ENCODE data around the gene MXD1.

Gene MXD1

DNA sequence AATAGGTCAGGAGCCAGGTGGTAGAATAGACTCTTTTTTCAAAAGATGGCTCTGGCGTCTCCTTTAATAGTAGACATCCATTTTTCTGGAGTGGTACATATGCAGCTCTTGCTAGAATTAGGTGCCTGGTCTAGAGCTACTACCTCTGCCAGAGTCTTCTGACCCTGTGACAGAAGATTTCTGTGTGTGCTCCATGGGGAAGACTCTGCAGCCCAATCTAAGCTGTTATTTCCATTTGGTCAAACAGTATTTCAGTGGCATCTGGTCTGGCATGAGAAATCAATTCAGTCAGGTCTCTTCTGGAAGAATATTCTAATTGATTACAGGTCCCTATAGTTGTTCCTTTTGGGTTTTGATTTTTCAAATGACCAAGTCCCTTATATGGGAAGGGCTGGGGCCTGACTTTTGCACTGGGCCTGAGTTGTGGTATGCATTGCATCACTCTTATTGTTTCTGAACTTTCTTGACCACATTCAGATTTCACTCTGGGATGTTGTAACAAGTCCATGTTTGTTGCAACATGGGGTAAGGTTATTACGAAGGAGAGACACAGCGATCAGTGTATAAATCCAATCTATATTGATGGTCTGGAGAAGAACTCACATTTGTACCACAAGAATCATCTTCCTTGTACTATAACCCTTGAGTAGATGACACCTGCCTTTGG, 12.1 kb downstream of the MXD1 start:
- peak; percentile 93 for DNase-seq (ENCODE audit: low read depth)
- no peak overlapping the region for H3K4me3 ChIP-seq (ENCODE audit: low read depth, low read length)
- TF ChIP-seq MYC (IDR thresholded peaks at IDR 0.05; ENCODE audit: low read depth, low read length), result no peak
- TF ChIP-seq, protein P1, sequence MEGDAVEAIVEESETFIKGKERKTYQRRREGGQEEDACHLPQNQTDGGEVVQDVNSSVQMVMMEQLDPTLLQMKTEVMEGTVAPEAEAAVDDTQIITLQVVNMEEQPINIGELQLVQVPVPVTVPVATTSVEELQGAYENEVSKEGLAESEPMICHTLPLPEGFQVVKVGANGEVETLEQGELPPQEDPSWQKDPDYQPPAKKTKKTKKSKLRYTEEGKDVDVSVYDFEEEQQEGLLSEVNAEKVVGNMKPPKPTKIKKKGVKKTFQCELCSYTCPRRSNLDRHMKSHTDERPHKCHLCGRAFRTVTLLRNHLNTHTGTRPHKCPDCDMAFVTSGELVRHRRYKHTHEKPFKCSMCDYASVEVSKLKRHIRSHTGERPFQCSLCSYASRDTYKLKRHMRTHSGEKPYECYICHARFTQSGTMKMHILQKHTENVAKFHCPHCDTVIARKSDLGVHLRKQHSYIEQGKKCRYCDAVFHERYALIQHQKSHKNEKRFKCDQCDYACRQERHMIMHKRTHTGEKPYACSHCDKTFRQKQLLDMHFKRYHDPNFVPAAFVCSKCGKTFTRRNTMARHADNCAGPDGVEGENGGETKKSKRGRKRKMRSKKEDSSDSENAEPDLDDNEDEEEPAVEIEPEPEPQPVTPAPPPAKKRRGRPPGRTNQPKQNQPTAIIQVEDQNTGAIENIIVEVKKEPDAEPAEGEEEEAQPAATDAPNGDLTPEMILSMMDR (IDR thresholded peaks at IDR 0.05; ENCODE audit: low read depth, low read length), result no peak
- no peak for TF ChIP-seq MAX (IDR thresholded peaks at IDR 0.05; ENCODE audit: low read depth, low read length)
- no peak for TF ChIP-seq POLR2A (IDR thresholded peaks at IDR 0.05; ENCODE audit: extremely low read depth, insufficient read length)

GRCh38 chr2:69931832-69932595, 17.1 kb downstream of the MXD1 start:
- H3K4me3 ChIP-seq (ENCODE audit: low read depth, low read length), result no peak overlapping the region
- peak; percentile 52 for DNase-seq (ENCODE audit: low read depth)
- no peak for TF ChIP-seq MAX (IDR thresholded peaks at IDR 0.05; ENCODE audit: low read depth, low read length)
- TF ChIP-seq MYC (IDR thresholded peaks at IDR 0.05; ENCODE audit: low read depth, low read length), result no peak
- no peak for TF ChIP-seq POLR2A (IDR thresholded peaks at IDR 0.05; ENCODE audit: extremely low read depth, insufficient read length)
- TF ChIP-seq, protein P1 (IDR thresholded peaks at IDR 0.05; ENCODE audit: low read depth, low read length), result no peak

- DNase-seq (ENCODE audit: low read depth), result no peak
- TF ChIP-seq MYC (IDR thresholded peaks at IDR 0.05; ENCODE audit: low read depth, low read length) (no peak), MAX (IDR thresholded peaks at IDR 0.05; ENCODE audit: low read depth, low read length) (no peak), POLR2A (IDR thresholded peaks at IDR 0.05; ENCODE audit: extremely low read depth, insufficient read length) (no peak)
- TF ChIP-seq, protein P1 (IDR thresholded peaks at IDR 0.05; ENCODE audit: low read depth, low read length), result no peak
- H3K4me3 ChIP-seq (ENCODE audit: low read depth, low read length), result no peak overlapping the region
Observed at GRCh38 chr2:69932596-69932922, 17.6 kb downstream of the MXD1 start.

DNA sequence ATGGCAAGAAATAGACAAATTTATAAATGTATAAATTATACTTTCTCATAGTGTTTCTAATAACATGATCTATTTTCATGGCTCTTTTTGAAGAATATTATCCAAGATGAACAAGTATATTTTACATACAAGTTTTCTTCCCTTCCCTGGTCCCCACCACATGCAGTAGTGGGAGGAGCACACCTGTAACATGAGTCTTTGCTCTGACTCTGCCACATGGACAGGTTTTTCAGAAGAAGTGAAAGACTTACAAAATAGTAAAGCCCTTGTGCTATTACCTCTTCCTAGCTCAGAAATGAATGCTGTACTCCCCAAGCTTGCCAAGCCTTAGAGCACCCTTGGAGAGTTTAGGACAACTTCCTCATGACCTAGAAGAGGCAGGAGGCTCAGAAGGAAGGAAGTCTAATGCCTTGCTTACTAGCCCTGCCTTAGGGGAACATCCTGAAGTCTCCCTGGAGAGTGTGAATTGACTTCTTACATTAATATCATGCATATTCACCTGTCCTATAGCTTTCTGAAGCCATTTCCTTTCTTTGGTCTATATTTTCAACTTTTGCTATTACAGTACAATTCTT, 18.4 kb downstream of the MXD1 start:
- H3K4me3 ChIP-seq (ENCODE audit: low read depth, low read length), result no peak overlapping the region
- TF ChIP-seq POLR2A (IDR thresholded peaks at IDR 0.05; ENCODE audit: extremely low read depth, insufficient read length), result no peak
- no peak for TF ChIP-seq MAX (IDR thresholded peaks at IDR 0.05; ENCODE audit: low read depth, low read length)
- TF ChIP-seq MYC (IDR thresholded peaks at IDR 0.05; ENCODE audit: low read depth, low read length), result no peak
- TF ChIP-seq, protein P1 (IDR thresholded peaks at IDR 0.05; ENCODE audit: low read depth, low read length), result no peak
- DNase-seq (ENCODE audit: low read depth), result peak; percentile 74

DNA sequence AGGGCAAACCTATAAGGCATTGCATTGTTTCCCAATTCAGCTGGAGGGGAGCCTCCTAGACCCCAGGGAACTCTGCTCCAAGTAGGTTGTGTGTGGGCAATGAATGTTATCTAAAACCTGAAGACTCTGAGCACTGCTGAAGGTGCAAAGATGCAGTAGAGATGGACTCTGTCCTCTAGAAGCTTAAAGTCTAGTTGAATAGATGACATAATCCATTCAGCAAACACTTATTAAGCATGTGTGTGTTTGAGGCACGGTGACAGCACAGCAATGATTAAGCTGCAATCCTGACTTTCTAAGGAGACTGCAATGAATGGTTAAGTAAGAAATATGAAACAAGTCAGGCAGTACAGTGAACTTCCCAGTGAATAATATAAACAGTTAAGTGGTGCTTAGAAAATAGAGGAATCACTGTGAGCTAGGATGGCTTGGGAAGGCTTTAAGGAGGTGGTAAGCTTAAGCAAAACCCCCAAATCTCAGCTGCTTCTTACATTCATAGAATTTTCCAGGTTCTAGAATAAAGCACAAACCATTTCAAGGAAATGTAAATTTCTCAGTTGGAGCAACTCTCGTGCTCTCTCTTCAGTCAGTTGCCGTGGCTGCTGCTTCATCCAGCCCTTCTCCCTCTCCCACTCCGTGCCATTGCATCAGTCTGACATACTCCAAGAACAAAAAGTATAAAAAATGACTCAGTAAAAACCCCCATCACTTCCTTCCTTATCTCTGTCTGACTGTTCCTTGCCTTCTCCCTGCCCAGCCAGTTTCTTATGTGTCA, 19.1 kb downstream of the MXD1 start:
- DNase-seq (ENCODE audit: low read depth), result peak; percentile 62
- no peak overlapping the region for H3K4me3 ChIP-seq (ENCODE audit: low read depth, low read length)
- TF ChIP-seq, protein P1 (IDR thresholded peaks at IDR 0.05; ENCODE audit: low read depth, low read length), result no peak
- TF ChIP-seq POLR2A (IDR thresholded peaks at IDR 0.05; ENCODE audit: extremely low read depth, insufficient read length) (no peak), MAX (IDR thresholded peaks at IDR 0.05; ENCODE audit: low read depth, low read length) (no peak), MYC (IDR thresholded peaks at IDR 0.05; ENCODE audit: low read depth, low read length) (no peak)
